Measurements from ENCODE around the gene ZNF793.

Gene ZNF793

GRCh38 chr19:37513397-37513796, 6.7 kb downstream of the ZNF793 start:
- DNase-seq (ENCODE audit: low read depth): no peak
- TF ChIP-seq CTCF (conservative IDR thresholded peaks at IDR 0.05; ENCODE audit: low read depth, low read length): no peak
- no peak overlapping the region for H3K4me3 ChIP-seq (ENCODE audit: low read length)

GRCh38 chr19:37519890-37520289, 13.2 kb downstream of the ZNF793 start:
- peak; percentile 2 for DNase-seq (ENCODE audit: low read depth)
- TF ChIP-seq CTCF (conservative IDR thresholded peaks at IDR 0.05; ENCODE audit: low read depth, low read length): no peak

GRCh38 chr19:37537391-37537947, 30.7 kb downstream of the ZNF793 start:
- TF ChIP-seq CTCF (conservative IDR thresholded peaks at IDR 0.05; ENCODE audit: low read depth, low read length): no peak
- no peak for DNase-seq (ENCODE audit: low read depth)
- H3K4me3 ChIP-seq (ENCODE audit: low read length): no peak overlapping the region

More at GRCh38 chr19:37519890-37520289, 13.2 kb downstream of the ZNF793 start:
- no peak overlapping the region for H3K4me3 ChIP-seq (ENCODE audit: low read length)

GRCh38 chr19:37551129-37551993, 44.6 kb downstream of the ZNF793 start:
- peak; percentile 57 for TF ChIP-seq CTCF (conservative IDR thresholded peaks at IDR 0.05; ENCODE audit: low read depth, low read length)
- peak; percentile 18 for DNase-seq (ENCODE audit: low read depth)
- peak overlapping the region; percentile 58 for H3K4me3 ChIP-seq (ENCODE audit: low read length)

GRCh38 chr19:37563518-37563917, 56.8 kb downstream of the ZNF793 start:
- no peak for DNase-seq (ENCODE audit: low read depth)
- H3K4me3 ChIP-seq (ENCODE audit: low read length): no peak overlapping the region
- no peak for TF ChIP-seq CTCF (conservative IDR thresholded peaks at IDR 0.05; ENCODE audit: low read depth, low read length)

- TF ChIP-seq CTCF (conservative IDR thresholded peaks at IDR 0.05; ENCODE audit: low read depth, low read length): no peak
- no peak overlapping the region for H3K4me3 ChIP-seq (ENCODE audit: low read length)
- no peak for DNase-seq (ENCODE audit: low read depth)
Observed at GRCh38 chr19:37564624-37565369, 58.1 kb downstream of the ZNF793 start.

All from retinal pigment epithelial cell (primary cell).